Upper lobe of right lung (tissue), 1 donor: Measurements from ENCODE around the gene LBH. TPM values are rescaled to one million over a fixed set of nuclear protein-coding genes. Genes with fewer than 3 reads are reported as not detected.

Experiments
- ATAC-seq: fragments of 200-7000 bp; cut with Tn5 transposase; one replicate; pipeline ENCODE4 v1.9.1; 2020; ENCODE audit warnings: mild to moderate bottlenecking, moderate library complexity
- DNase-seq: peaks from one replicate; pipeline ENCODE4 v3.0.0-alpha.2; 2020
- H3K27ac ChIP-seq: fragments of 200-600 bp; one replicate; pipeline ENCODE4 v1.8.0; 2022
- H3K27me3 ChIP-seq: fragments of 200-600 bp; one replicate; pipeline ENCODE4 v1.8.0; 2022; ENCODE audit warnings: mild to moderate bottlenecking
- H3K36me3 ChIP-seq: fragments of 200-600 bp; one replicate; pipeline ENCODE4 v1.8.0; 2022
- H3K4me1 ChIP-seq: fragments of 200-600 bp; one replicate; pipeline ENCODE4 v1.8.0; 2022
- H3K4me3 ChIP-seq: fragments of 200-600 bp; one replicate; pipeline ENCODE4 v1.8.0; 2022; ENCODE audit warnings: mild to moderate bottlenecking
- H3K9me3 ChIP-seq: fragments of 200-600 bp; one replicate; pipeline ENCODE4 v1.8.0; 2022
- CTCF ChIP-seq: fragments of 200-600 bp; IDR thresholded peaks from one replicate; pipeline ENCODE4 v1.8.0; 2022; ENCODE audit warnings: antibody characterized with exemption
- intact Hi-C: fragments of 100-400 bp; cut with DNase I; formaldehyde crosslinking; loops from one replicate; pipeline ENCODE4 v1.11.0; 2022
- total RNA-seq: library from RNA; stranded (reverse); fragmentation: NEBNext Ultra II Directional; extraction: Animal tissue kit (Norgen Biotek cat#: 25700); gene quantifications from one replicate; pipeline ENCODE4 v1.2.1, GENCODE V29; 2021
- donor health status: DM: no; HTN: yes; CAD: no; lungs with severe emphysema.

LBH gene
- total RNA-seq, 1 donor from 2014 or later, result 272 TPM

DNA sequence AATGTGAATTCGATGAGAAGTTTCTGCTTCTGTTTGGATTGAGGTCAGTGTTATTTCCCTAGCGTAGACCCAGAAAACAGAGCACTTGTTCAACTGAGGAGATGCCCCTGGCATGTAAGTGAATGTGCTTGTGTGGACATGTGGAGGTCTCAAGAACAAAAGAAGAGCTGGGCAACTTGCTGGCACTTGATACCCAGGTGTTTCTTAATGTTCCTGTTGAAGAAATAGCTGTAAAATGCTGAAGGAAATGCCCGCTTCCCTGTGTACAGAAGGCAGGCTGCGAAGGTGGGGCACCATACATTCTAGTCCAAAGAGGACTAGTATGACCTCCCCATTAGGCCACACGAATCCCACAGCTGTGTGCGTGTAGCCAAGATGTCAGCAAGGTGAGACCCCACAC is 9.8 kb upstream of the LBH start:
- no peaks in the 10 kb centered on the region for H3K27me3 ChIP-seq
- H3K9me3 ChIP-seq, result no peaks in the 10 kb centered on the region
- H3K4me1 ChIP-seq, result peaks cover 16% of the 10 kb centered on the region
- no peak for ATAC-seq
- DNase-seq, result no peak
- intact Hi-C loops, result no loop called here
- no peaks in the 10 kb centered on the region for H3K36me3 ChIP-seq
- no peak overlapping the region for H3K4me3 ChIP-seq
- TF ChIP-seq CTCF, result no peak
- H3K27ac ChIP-seq, result no peak overlapping the region

- no peaks in the 10 kb centered on the region for H3K27me3 ChIP-seq
- peaks cover 18% of the 10 kb centered on the region for H3K4me1 ChIP-seq
- no peak for TF ChIP-seq CTCF
Observed at GRCh38 chr2:30222031-30222430, 9.3 kb upstream of the LBH start.

GRCh38 chr2:30222636-30223360 is 8.5 kb upstream of the LBH start:
- no peak for DNase-seq

More at GRCh38 chr2:30222031-30222430, 9.3 kb upstream of the LBH start:
- H3K4me3 ChIP-seq, result no peak overlapping the region
- no peak overlapping the region for H3K27ac ChIP-seq
- H3K36me3 ChIP-seq, result no peaks in the 10 kb centered on the region
- H3K9me3 ChIP-seq, result no peaks in the 10 kb centered on the region
- intact Hi-C loops, result no loop called here
- ATAC-seq (no peak), DNase-seq (no peak)

GRCh38 chr2:30223413-30223874 is 7.9 kb upstream of the LBH start:
- Histone ChIP-seq H3K4me1 (peaks cover 18% of the 10 kb centered on the region), H3K9me3 (no peaks in the 10 kb centered on the region), H3K4me3 (no peak overlapping the region), H3K36me3 (no peaks in the 10 kb centered on the region), H3K27me3 (no peaks in the 10 kb centered on the region), H3K27ac (no peak overlapping the region)
- TF ChIP-seq CTCF, result no peak
- DNase-seq (no peak), ATAC-seq (no peak)
- intact Hi-C loops, result no loop called here

More at GRCh38 chr2:30222636-30223360, 8.5 kb upstream of the LBH start:
- TF ChIP-seq CTCF, result no peak
- ATAC-seq, result no peak
- intact Hi-C loops, result no loop called here
- Histone ChIP-seq H3K36me3 (no peaks in the 10 kb centered on the region), H3K9me3 (no peaks in the 10 kb centered on the region), H3K4me1 (peaks cover 18% of the 10 kb centered on the region), H3K4me3 (no peak overlapping the region), H3K27ac (no peak overlapping the region), H3K27me3 (no peaks in the 10 kb centered on the region)

- Histone ChIP-seq H3K36me3 (no peaks in the 10 kb centered on the region), H3K4me1 (peaks cover 18% of the 10 kb centered on the region), H3K27me3 (no peaks in the 10 kb centered on the region), H3K27ac (no peak overlapping the region), H3K9me3 (no peaks in the 10 kb centered on the region), H3K4me3 (no peak overlapping the region)
- intact Hi-C loops, result no loop called here
- TF ChIP-seq CTCF, result no peak
- ATAC-seq (no peak), DNase-seq (no peak)
Observed at GRCh38 chr2:30224151-30224550, 7.2 kb upstream of the LBH start.
